ENCODE results near the gene HMX2.

DNA sequence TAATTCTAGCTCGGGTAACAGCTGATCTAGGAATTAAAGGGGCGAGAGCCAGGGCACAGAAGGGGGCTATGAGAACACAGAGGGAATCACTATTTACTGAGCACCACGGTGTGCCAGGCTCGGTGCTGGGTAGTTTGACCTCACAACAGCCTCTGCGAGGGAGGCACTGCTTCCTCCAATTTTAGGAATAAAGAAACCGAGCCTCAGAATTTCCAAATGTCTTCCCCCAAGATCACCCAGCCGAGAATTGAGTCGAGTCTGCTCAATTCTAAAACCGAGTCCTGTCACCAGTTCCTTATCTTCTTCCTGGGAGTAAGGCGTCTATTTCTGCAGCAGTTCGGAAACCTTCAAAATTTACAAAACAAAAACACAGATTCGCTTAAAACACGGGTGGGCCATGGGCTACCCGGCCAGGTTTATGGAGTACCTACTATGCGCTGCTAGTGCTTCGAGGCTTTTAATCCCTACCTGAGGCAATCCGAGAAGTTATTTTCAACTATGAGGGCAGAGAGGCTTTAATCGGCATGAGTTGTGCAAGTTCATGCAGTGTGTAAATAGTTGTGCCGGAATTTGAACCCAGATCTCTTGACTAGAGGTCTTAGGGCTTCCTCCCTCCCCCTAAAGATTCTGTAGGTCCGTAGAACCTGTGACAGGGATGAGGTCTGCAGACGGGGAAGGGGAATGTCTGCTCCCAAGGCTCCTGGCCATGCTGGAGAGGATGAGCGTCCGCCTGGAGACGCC, 872 bp upstream of the HMX2 start:
- TF ChIP-seq, protein P1, sequence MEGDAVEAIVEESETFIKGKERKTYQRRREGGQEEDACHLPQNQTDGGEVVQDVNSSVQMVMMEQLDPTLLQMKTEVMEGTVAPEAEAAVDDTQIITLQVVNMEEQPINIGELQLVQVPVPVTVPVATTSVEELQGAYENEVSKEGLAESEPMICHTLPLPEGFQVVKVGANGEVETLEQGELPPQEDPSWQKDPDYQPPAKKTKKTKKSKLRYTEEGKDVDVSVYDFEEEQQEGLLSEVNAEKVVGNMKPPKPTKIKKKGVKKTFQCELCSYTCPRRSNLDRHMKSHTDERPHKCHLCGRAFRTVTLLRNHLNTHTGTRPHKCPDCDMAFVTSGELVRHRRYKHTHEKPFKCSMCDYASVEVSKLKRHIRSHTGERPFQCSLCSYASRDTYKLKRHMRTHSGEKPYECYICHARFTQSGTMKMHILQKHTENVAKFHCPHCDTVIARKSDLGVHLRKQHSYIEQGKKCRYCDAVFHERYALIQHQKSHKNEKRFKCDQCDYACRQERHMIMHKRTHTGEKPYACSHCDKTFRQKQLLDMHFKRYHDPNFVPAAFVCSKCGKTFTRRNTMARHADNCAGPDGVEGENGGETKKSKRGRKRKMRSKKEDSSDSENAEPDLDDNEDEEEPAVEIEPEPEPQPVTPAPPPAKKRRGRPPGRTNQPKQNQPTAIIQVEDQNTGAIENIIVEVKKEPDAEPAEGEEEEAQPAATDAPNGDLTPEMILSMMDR (IDR thresholded peaks at IDR 0.05), result no peak
- TF ChIP-seq POLR2AphosphoS5 (IDR thresholded peaks at IDR 0.05; ENCODE audit: low read depth, low read length), result no peak

All from Panc1 (cell line).